ENCODE data around the gene MUC5B.

DNA sequence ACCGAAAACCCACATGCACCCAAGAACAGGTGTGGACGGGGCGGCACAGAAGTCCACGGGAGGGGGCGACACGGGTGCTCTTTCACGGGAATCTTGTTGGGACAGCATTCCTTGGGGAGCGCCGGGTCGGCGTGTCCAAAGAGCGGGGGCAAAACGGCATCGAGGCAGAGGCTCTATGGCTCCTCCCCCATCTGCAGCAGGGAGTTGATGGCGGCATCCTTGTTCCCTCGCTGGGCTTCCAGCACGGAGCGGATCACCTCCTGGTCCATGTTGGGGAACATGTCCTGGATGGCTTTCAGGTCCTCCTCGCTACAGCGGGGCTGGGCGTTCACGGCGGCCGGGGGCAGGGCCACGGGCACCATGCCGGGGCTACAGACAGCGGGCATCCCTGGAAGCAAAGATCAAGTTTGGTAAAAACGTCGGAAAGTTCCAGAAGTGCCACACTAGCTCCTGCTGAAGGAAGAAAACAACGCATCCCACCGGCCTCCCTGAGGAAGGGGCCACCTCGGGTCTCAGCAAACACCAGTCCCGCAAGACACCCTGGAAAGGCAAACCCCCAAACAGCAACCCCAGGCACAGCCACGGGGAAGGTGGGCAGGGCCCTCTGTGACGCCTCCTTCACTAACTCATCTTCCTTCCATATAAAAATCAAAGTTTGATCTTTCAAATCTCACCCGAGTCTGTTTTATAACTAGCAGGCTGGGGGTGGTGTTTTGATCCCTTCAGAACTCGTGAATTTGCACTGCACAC, 54.2 kb downstream of the MUC5B start:
- TF ChIP-seq POLR2AphosphoS5 (IDR thresholded peaks at IDR 0.05; ENCODE audit: low read depth, low read length) (no peak), POLR2A (IDR thresholded peaks at IDR 0.05; ENCODE audit: low read depth, low read length) (no peak), TAF1 (IDR thresholded peaks at IDR 0.05; ENCODE audit: low read depth, low read length) (no peak), SPI1 (IDR thresholded peaks at IDR 0.05; ENCODE audit: low read depth, low read length) (no peak)
